ENCODE results near the gene GALNT16.
A peak's percentile ranks its signal among the peaks of the same experiment; 100 is the strongest.

The GALNT16 gene

DNA sequence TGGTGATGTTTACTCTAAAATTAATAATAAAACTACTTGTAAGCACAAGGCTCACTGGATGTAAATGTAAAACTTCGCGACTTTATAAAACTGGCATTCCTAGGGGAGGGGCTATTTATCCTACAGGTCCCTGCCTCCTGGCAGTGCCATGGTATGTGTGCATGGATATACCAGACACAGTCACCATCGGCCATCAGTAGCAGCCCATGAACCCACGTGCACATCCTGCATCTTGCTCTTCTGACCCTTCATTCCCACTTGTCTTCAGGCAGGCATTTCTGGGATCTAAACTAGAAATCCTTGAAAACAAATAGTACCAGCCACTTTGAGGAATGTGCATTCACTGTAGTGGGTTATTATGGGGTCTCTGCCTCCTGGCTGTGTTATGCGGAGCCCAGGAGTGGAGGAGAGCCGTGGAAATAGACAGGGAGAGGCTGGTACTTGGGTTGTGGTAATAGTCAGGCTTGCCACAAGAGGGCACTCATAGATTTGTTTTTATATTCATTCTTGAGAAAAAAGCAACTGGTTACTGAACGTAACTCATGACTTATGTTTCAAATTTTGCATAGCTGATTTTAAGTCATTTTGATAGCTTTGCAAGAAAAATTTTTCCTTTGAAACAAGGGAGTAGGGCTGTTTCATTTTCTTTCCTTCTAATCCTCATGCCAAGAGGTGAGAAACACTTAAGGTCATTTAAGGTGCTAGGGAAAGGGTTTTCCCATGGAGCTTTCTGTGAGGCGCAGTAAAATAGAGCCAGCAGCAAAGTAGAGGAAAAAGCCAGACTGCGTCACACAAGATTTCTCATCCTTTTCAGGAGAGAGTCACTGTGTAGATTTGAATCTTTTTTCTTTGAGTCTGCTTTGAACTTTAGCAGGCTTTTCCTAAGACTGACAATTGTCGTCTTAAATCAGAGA is 17.4 kb upstream of the GALNT16 start:
- Mint-ChIP-seq H3K36me3 (ENCODE audit: low read depth) (peaks cover 11% of the 10 kb centered on the region), H3K27ac (no peak overlapping the region), H3K4me3 (no peak overlapping the region), H3K27me3 (no peaks in the 10 kb centered on the region), H3K9me3 (no peaks in the 10 kb centered on the region), H3K4me1 (ENCODE audit: low read depth) (peaks cover 3% of the 10 kb centered on the region)

DNA sequence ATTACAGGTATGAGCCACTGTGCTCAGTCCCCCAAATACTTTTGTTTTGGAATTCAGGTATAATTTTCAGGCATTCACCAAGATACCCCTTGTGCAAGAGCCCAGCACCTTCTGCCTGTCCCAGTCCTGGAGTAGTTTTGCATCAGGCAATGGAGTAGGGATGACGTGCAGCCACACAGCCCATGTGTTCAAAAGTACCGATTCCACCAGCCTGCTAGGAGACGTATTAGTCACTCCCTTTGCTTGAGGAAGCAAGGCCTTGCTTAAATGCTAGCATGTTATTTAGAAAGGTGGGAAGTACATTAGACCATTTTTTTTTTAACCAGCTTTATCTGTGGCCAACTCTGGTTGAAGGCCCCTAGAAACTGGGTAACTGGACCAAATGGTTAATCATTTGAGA is 15.0 kb upstream of the GALNT16 start:
- Mint-ChIP-seq H3K27ac (no peak overlapping the region), H3K4me3 (no peak overlapping the region), H3K4me1 (ENCODE audit: low read depth) (peaks cover 3% of the 10 kb centered on the region), H3K36me3 (ENCODE audit: low read depth) (peaks cover 11% of the 10 kb centered on the region), H3K27me3 (no peaks in the 10 kb centered on the region), H3K9me3 (no peaks in the 10 kb centered on the region)

DNA sequence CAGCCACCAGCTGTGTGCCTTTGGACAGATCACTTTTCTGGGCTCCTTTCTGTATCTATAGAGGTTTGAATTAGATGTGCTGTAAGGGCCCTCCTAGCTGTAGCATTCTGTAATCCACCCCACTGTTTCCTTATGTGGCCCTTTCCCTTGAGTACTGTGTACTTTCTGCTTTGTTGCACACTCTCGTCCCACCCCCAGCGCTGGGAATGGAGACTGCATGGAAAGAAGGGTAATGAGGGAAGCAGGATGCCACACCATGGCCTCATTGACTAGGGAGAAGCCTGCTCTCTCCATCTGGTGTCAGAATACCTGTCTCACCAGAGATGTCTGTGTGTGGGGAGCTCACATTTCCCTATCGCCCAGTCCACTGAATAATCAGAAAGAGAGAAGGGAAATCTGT is 13.6 kb upstream of the GALNT16 start:
- Mint-ChIP-seq H3K27me3 (no peaks in the 10 kb centered on the region), H3K9me3 (no peaks in the 10 kb centered on the region), H3K27ac (no peak overlapping the region), H3K36me3 (ENCODE audit: low read depth) (peaks cover 10% of the 10 kb centered on the region), H3K4me3 (no peak overlapping the region), H3K4me1 (ENCODE audit: low read depth) (peaks cover 3% of the 10 kb centered on the region)

DNA sequence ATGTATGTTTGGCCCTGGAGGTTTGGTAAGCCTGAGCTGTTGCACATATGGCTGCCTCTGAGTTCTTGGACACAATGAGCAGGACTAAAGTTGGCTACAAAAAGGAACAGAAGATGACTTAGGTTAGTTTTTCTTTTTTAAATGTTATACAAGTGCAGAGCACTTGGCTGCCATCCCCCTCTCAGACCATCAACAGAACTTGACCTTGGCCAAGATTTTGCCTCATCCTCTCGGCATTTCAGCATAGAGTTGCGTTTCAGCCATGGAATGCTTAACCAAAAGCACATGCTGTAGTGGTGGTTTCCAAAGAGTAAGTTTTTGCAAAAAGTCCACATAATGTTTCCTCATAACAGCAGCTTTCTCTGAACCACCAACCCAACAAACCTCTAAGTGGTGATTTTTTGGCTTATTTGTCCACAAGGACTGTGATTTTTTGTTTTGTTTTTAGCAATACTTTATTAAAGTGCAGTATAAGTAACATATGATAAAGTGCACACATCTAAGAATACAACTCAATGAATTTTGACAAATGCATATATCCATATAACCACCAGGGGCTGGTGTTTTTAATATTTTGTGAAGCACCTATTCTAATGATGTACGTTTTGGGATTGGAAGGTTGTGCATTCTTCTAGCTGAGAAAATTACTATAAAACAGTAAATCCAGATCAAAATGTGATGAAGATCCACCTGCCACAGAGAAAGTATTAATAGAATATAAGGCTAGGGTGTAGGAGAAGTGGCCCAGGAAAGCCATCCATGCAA is 12.1 kb upstream of the GALNT16 start:
- Mint-ChIP-seq H3K9me3 (no peaks in the 10 kb centered on the region), H3K36me3 (ENCODE audit: low read depth) (no peaks in the 10 kb centered on the region), H3K27me3 (no peaks in the 10 kb centered on the region), H3K4me3 (no peak overlapping the region), H3K4me1 (ENCODE audit: low read depth) (peaks cover under 1% of the 10 kb centered on the region), H3K27ac (no peak overlapping the region)

DNA sequence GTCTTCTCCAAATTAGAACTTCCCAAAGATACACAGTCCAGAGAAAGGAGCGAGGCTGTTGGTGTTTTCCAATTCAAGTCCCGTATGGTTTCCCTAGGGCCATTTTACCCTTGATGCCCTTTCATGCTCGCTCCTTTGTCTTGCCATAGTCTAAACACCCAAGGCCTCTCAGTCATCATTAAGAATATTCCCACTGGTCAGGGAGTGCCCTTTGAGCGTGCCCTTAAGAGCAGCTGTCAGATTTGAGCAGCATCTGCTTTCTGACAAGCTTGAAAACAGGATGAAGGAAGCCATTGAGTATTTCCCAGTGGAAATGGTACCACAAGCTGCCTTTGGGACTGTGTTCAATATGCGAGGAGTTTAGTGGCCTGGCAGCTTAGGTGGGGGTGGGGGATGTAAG is 10.4 kb upstream of the GALNT16 start:
- H3K4me3 Mint-ChIP-seq = no peak overlapping the region
- no peaks in the 10 kb centered on the region for H3K4me1 Mint-ChIP-seq (ENCODE audit: low read depth)
- no peaks in the 10 kb centered on the region for H3K36me3 Mint-ChIP-seq (ENCODE audit: low read depth)
- peaks cover 3% of the 10 kb centered on the region for H3K27me3 Mint-ChIP-seq
- no peaks in the 10 kb centered on the region for H3K9me3 Mint-ChIP-seq
- H3K27ac Mint-ChIP-seq = no peak overlapping the region

DNA sequence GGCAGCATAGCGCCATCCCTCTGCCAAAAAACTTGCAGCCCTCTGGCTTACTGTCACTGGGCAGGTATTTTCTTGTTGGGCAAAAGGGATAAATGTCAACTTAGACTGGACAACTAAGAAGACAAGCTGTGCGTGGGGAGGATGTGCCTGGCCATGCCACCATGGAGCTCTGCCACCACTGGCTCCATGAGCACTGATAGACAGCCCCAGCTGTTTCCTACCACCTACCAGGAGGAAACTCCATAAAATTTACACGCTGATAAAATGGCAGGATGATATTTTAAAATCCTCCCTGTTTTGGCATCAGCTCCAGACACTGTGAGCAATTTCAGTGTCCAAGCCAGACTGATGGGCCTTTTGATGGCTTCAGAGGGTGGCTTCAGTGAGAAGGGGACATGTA is 7.1 kb upstream of the GALNT16 start:
- no peak overlapping the region for H3K27ac Mint-ChIP-seq
- peaks cover 25% of the 10 kb centered on the region for H3K27me3 Mint-ChIP-seq
- no peaks in the 10 kb centered on the region for H3K4me1 Mint-ChIP-seq (ENCODE audit: low read depth)

DNA sequence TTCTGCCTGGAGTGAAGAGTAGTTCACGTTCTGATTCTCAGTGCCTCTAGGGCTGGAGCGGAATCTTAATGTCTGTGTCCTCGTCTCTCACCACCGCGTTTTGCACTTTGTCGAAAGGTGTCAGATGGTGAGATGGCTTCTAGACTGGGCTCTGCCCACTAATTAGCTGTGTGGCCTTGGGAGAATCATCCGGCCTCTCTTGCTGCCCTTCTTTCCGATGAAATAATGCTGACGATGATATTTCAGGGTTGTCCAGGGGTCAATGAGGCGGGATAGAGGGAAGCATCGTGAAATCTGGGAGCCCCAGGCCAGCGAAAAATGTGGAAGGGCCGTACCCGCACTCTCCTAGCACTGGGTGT is 811 bp upstream of the GALNT16 start:
- Mint-ChIP-seq H3K27me3 (peaks cover 70% of the 10 kb centered on the region), H3K4me1 (ENCODE audit: low read depth) (peaks cover 4% of the 10 kb centered on the region), H3K4me3 (peak overlapping the region; percentile 35), H3K36me3 (ENCODE audit: low read depth) (no peaks in the 10 kb centered on the region), H3K27ac (no peak overlapping the region), H3K9me3 (no peaks in the 10 kb centered on the region)

More for the DNA sequence above, 7.1 kb upstream of the GALNT16 start:
- Mint-ChIP-seq H3K9me3 (no peaks in the 10 kb centered on the region), H3K4me3 (no peak overlapping the region), H3K36me3 (ENCODE audit: low read depth) (no peaks in the 10 kb centered on the region)

DNA sequence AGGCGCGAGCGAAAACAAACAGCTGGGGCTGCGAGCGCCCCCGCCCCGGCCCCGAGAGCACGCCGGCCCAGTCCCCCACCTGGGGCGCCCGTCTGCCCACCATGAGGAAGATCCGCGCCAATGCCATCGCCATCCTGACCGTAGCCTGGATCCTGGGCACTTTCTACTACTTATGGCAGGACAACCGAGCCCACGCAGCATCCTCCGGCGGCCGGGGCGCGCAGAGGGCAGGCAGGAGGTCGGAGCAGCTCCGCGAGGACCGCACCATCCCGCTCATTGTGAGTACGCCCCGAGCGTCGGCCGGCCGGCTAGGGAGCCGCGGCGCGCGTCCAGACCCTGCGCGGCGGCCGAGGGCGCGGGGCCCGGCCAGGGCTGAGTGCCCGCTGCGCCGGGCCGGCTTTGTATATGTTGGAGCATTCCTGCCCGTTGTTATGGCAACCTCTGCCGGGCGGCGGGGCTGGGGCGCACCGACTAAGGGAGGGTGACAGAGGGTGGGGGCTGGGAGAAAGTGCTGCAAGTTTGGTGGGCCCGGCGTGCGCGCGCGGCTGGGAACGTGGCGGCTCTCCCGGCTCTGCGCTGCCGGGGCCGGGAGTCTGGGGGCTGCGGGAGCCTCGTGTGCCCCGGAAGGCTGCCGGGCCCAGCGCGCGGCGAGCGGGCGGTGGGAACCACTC is 367 bp downstream of the GALNT16 start:
- Mint-ChIP-seq H3K9me3 (no peaks in the 10 kb centered on the region), H3K4me3 (peak overlapping the region; percentile 51), H3K36me3 (ENCODE audit: low read depth) (no peaks in the 10 kb centered on the region), H3K4me1 (ENCODE audit: low read depth) (peaks cover 4% of the 10 kb centered on the region), H3K27me3 (peaks cover 65% of the 10 kb centered on the region), H3K27ac (no peak overlapping the region)

DNA sequence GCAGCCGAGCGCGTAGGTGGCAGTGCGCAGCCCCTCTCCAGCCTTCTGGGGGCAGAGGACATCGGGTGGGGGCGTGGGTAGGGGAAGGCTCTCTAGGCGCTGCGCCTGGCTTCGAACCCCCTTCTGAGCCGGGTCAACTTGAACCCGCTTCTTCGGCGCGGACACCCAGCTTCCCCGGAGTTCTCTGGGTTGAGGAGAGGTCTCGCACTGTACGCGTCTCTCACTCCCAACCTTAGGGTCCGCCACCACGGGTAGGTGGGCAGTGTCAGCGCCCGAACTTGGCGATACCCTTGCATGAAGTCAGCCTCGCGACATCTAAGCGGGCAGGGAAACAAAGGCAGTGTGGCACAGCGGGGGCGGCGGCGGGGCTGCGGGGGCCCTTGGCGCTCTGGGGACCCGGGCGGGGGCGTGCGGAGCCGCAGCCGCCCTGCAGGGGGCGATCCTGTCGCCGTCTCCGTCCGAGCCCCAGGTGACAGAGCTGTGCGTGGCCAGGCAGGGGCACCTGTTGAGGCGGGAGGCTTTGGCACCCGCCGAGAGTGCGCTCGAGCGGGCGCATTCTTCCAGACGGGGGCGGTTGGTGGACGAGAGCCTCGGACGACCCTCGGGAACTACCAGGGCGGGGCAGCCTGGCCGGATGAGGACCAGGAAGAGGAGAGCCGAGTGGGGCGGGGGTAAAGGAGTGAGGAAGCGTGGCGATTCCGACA is 1.1 kb downstream of the GALNT16 start:
- Mint-ChIP-seq H3K4me1 (ENCODE audit: low read depth) (peaks cover 4% of the 10 kb centered on the region), H3K27ac (no peak overlapping the region), H3K9me3 (no peaks in the 10 kb centered on the region), H3K27me3 (peaks cover 61% of the 10 kb centered on the region), H3K4me3 (peak overlapping the region; percentile 43), H3K36me3 (ENCODE audit: low read depth) (no peaks in the 10 kb centered on the region)

DNA sequence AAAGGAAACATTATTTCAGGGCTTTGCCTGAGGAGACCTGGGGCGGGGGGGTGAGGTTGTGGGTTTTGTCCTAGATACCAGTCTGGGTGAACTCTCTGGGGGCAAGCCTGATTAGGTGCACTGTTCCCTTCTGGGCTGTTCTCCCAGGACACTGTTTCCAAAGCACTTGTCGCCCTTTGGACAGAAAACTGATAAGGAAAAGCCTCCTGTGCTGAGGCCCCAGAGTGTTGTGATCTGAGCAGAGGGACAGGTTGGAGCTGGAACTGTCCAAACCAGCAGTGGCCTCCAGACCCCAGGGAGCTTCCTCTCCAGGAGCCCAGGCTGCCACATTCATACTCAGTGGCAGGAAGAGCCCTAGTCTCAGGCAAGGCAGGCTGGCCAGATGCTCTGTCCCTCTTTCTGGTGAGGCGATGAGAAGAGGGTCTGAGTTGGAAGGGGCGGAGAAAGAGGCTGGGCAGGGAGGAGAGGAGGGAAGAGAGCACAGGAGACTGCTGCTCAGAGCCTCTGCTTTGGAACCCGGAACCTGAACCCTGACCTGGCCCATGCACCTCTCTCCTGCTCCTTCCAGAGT is 1.9 kb downstream of the GALNT16 start:
- Mint-ChIP-seq H3K4me3 (no peak overlapping the region), H3K9me3 (no peaks in the 10 kb centered on the region), H3K27me3 (peaks cover 54% of the 10 kb centered on the region), H3K27ac (no peak overlapping the region), H3K4me1 (ENCODE audit: low read depth) (peaks cover 4% of the 10 kb centered on the region), H3K36me3 (ENCODE audit: low read depth) (no peaks in the 10 kb centered on the region)

DNA sequence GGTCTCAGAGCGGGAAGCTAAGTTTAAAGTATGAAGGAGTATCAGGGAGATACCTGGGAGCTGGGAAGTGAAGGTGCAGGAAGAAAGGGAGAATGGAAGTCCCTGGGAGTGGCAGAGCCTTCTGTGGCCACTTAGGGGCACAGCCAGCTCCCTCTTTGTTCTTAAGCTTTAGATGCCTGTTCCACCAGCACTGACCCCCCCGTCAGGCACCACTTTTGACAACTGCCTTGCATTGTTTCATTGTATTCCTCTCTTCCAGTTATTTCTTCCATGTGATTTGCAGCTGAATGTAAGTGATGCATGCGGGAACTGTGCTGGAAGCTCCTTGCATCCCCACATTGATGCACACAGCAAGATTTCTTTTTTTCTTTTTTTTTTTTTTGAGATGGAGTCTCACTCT is 2.6 kb downstream of the GALNT16 start:
- Mint-ChIP-seq H3K36me3 (ENCODE audit: low read depth) (no peaks in the 10 kb centered on the region), H3K27me3 (peaks cover 51% of the 10 kb centered on the region), H3K27ac (no peak overlapping the region), H3K4me3 (no peak overlapping the region), H3K9me3 (no peaks in the 10 kb centered on the region), H3K4me1 (ENCODE audit: low read depth) (peaks cover 4% of the 10 kb centered on the region)

DNA sequence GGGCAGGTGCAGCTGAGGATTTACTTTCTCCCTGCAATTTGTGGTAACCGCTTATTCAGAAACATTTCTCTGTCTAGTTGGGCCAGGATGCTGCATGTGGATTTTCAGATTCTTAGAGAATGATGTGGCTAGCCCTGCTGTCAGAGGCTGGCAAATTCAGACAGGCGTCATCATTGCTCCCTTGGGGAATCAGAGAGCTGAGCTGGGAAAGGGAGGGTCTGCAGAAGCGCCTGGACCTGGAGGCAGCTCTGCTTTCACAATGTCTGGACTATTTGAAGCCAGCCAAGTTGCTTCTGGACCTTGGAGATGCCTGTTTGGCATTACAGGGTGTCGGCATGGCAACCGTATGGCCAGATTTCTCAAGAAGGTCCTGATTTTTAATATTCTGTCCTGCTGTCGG is 3.4 kb downstream of the GALNT16 start:
- H3K4me3 Mint-ChIP-seq = no peak overlapping the region
- H3K27ac Mint-ChIP-seq = no peak overlapping the region
- H3K9me3 Mint-ChIP-seq = no peaks in the 10 kb centered on the region
- peaks cover 42% of the 10 kb centered on the region for H3K27me3 Mint-ChIP-seq
- peaks cover 4% of the 10 kb centered on the region for H3K4me1 Mint-ChIP-seq (ENCODE audit: low read depth)
- H3K36me3 Mint-ChIP-seq (ENCODE audit: low read depth) = no peaks in the 10 kb centered on the region

DNA sequence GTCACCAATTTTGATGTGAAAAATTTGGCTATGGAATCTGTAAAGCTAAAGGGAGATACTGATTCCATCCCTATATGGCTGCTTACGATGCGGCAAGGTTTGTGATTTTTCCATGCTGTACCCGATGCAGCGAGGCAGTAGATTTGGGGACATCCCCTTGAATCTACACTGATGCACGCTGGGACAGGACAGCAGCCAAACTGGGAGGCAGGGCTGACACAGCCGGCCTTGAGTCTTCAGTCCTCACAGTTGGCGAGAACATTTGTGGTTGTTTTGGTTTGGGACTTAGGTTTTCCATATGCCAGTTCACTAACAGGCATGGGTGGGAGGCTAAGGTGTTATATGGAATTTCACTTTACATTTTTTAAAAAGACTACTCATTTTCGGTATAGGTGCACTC is 3.8 kb downstream of the GALNT16 start:
- H3K27me3 Mint-ChIP-seq = peaks cover 38% of the 10 kb centered on the region
- H3K9me3 Mint-ChIP-seq = no peaks in the 10 kb centered on the region
- no peak overlapping the region for H3K4me3 Mint-ChIP-seq
- peaks cover 4% of the 10 kb centered on the region for H3K4me1 Mint-ChIP-seq (ENCODE audit: low read depth)
- H3K36me3 Mint-ChIP-seq (ENCODE audit: low read depth) = no peaks in the 10 kb centered on the region
- H3K27ac Mint-ChIP-seq = no peak overlapping the region

DNA sequence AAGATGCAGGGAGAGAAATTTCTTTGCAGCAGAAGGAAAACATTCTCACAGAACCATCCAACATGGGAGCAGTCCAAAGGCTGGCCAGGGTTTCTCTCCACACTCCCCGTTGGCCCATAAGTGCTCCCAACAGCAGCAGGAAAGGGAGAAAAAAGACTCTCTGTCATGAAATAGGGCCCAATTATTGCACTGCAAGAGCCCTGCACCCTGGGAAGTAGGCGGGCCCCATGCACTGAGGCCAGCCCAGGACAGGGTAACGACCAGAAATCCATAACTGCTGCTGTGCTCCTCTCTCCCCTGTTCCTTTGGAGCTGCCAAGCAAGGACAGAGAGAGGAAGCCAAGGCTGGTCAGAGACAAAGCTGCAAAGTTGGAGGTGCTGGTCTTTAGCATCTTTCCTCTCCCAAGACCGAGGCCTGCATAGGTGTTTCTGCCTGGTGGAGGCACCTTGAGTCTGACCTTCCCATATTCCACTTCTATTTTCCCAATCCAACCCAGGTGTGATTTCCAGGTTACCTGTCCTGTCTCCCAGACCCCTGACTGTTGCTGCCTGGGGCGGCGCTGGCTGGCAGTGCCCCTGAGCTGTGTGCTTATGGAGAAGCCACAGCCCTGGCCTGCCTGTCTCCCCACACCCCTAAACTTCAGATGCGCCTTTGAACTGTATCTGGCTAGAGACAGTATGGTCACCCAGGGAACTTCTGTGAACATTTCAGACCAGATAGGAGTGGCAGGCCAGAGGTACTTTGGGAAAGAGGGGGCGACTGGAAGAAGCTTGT is 6.8 kb downstream of the GALNT16 start:
- Mint-ChIP-seq H3K27ac (no peak overlapping the region), H3K4me1 (ENCODE audit: low read depth) (no peaks in the 10 kb centered on the region), H3K36me3 (ENCODE audit: low read depth) (no peaks in the 10 kb centered on the region), H3K9me3 (no peaks in the 10 kb centered on the region), H3K27me3 (peaks cover 20% of the 10 kb centered on the region), H3K4me3 (no peak overlapping the region)
